ENCODE data around the gene CSE1L.

The CSE1L gene

DNA sequence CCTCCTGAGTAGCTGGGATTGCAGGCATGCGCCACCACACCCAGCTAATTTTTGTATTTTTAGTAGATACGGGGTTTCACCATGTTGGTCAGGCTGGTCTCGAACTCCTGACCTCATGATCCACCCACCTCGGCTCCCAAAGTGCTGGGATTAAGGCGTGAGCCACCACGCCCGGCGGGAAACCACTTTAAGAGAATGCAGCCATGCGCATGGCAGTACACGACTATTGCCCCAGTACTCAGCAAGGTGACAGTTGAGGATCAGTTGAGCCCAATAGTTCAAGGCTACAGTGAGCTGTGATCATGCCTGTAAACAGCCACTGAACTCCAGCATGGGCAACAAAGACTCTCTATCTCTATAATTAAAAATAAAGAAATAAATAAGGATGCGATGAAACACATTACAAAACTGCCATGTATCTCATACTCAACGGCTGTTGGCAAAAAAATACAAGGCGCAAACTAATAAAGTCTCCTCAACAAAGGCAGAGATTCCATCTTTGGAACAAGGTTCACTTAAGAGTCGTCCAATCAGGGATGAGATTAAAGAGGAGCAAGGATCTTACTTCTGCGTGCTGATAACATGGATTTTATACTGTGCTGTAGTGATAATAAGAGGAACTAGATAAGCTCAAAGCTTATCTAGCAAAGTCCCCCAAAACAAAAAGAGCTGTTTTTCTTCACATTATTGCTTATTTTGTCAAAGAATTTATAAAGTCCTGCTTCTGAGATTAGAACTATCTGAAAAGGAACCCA lies 90.9 kb downstream of the CSE1L start:
- Histone ChIP-seq H3K4me3 (ENCODE audit: low read depth in 1 of 2, low read length in 2 of 2) (no peak overlapping the region), H3K27me3 (ENCODE audit: control insufficient read depth in 1 of 2, insufficient read depth in 2 of 2, low read length in 2 of 2) (no peaks in the 10 kb centered on the region), H3K9me3 (ENCODE audit: low read length) (no peaks in the 10 kb centered on the region), H3K9ac (ENCODE audit: low read length) (no peak overlapping the region), H3K27ac (ENCODE audit: low read depth, low read length) (no peak overlapping the region), H3K36me3 (ENCODE audit: insufficient read depth, low read length) (peaks cover 34% of the 10 kb centered on the region), H3K4me1 (ENCODE audit: insufficient read depth, low read length) (peaks cover 14% of the 10 kb centered on the region)

DNA sequence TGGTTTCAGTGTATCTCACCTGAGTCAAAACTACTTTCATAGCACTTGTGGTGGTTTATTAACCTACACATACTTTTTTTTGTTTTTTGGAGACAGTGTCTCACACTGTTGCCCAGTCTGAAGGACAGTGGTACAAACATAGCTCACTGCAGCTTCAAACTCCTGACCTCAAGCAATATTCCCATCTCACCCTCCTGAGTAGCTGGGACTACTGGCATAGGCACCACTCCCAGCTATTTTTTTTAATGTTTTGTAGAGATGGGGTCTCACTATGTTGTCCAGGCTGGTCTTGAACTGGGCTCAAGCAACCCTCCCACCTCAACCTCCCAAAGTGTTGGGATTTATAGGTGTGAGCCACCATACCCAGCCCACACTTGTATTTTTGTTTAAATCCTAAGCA lies 92.3 kb downstream of the CSE1L start:
- Histone ChIP-seq H3K36me3 (ENCODE audit: insufficient read depth, low read length) (peaks cover 32% of the 10 kb centered on the region), H3K9ac (ENCODE audit: low read length) (no peak overlapping the region), H3K4me1 (ENCODE audit: insufficient read depth, low read length) (peaks cover 10% of the 10 kb centered on the region), H3K9me3 (ENCODE audit: low read length) (no peaks in the 10 kb centered on the region), H3K27ac (ENCODE audit: low read depth, low read length) (no peak overlapping the region), H3K27me3 (ENCODE audit: control insufficient read depth in 1 of 2, insufficient read depth in 2 of 2, low read length in 2 of 2) (no peaks in the 10 kb centered on the region), H3K4me3 (ENCODE audit: low read depth in 1 of 2, low read length in 2 of 2) (no peak overlapping the region)

DNA sequence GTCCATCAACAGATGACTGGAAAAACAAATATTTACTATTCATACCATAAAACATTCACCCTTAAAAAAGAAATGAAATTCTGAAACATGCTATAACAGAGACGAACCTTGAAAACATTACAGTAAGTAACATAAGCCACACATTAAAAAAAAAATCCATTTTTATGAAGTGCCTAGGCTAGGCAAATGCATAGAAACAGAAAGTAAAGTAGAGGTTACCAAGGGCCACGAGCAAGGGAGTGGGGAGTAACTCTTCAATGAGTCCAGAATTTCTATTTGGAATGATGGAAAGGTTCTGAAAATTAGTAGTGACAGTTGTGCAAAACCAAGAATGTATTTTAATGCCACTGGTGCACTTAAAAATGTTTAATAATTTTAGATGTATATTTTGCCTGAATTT lies 94.3 kb downstream of the CSE1L start:
- no peaks in the 10 kb centered on the region for H3K9me3 ChIP-seq (ENCODE audit: low read length)
- H3K27ac ChIP-seq (ENCODE audit: low read depth, low read length), result no peak overlapping the region
- no peak overlapping the region for H3K4me3 ChIP-seq (ENCODE audit: low read depth in 1 of 2, low read length in 2 of 2)
- H3K36me3 ChIP-seq (ENCODE audit: insufficient read depth, low read length), result peaks cover 18% of the 10 kb centered on the region
- no peak overlapping the region for H3K9ac ChIP-seq (ENCODE audit: low read length)
- no peaks in the 10 kb centered on the region for H3K27me3 ChIP-seq (ENCODE audit: control insufficient read depth in 1 of 2, insufficient read depth in 2 of 2, low read length in 2 of 2)
- peaks cover 10% of the 10 kb centered on the region for H3K4me1 ChIP-seq (ENCODE audit: insufficient read depth, low read length)

DNA sequence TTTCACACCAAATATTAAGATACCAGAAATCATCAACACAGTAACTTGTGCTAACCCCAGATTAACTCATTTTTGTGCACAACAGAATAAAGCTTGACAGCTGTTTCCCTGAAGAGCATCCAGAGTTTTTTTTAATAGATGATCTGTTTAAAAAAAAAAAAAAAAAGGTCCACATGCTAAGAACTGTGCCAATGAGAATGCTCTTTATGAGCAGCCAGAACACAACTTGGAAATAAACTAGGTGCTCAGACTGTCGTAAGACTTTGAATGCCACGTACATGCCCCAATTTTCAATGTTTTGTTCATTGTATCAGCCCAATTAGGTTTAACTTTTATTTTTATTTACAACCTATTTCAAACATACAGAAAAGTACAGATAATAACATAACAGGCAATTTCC lies 94.7 kb downstream of the CSE1L start:
- Histone ChIP-seq H3K36me3 (ENCODE audit: insufficient read depth, low read length) (peaks cover 15% of the 10 kb centered on the region), H3K9me3 (ENCODE audit: low read length) (no peaks in the 10 kb centered on the region), H3K4me3 (ENCODE audit: low read depth in 1 of 2, low read length in 2 of 2) (no peak overlapping the region), H3K4me1 (ENCODE audit: insufficient read depth, low read length) (peaks cover 10% of the 10 kb centered on the region), H3K9ac (ENCODE audit: low read length) (no peak overlapping the region), H3K27me3 (ENCODE audit: control insufficient read depth in 1 of 2, insufficient read depth in 2 of 2, low read length in 2 of 2) (no peaks in the 10 kb centered on the region), H3K27ac (ENCODE audit: low read depth, low read length) (no peak overlapping the region)
